IMR-90 (cell line): ENCODE data around the gene JAKMIP2. TPM values are rescaled to one million over a fixed set of nuclear protein-coding genes. Genes with fewer than 3 reads are reported as not detected.

Experiments
- ATAC-seq: fragments of 200-7000 bp; cut with Tn5 transposase; 2 replicates; pipeline ENCODE4 v1.9.1; 2020; ENCODE audit warnings: low read depth, mild to moderate bottlenecking, moderate library complexity
- BruUV-seq: library from RNA; stranded (reverse); fragments of 400-500 nt; replicated peaks from 2 replicates; lab custom pipeline; 2021; lab: Mats Ljungman, UMichigan
- CTCF ChIA-PET: fragments of 300-600 bp; formaldehyde crosslinking; extraction: SDS; loops from one replicate; lab custom pipeline; 2021; ENCODE audit warnings: antibody characterized with exemption; lab: Yijun Ruan, JAX
- POLR2A ChIA-PET: fragments of 300-600 bp; sonication (Branson Sonifier 250); formaldehyde crosslinking; loops from one replicate; lab custom pipeline; 2022; ENCODE audit warnings: antibody characterized with exemption; ENCODE audit not compliant: unreplicated experiment; lab: Charles Lee
- DNase-seq: peaks from one replicate; pipeline ENCODE4 v3.0.0; 2013
- H2AFZ ChIP-seq: replicated peaks from 2 replicates; pipeline ENCODE3; 2013; ENCODE audit warnings: low read length, mild to moderate bottlenecking; ENCODE audit not compliant: poor library complexity
- H2AK5ac ChIP-seq: 2 replicates; pipeline ENCODE4 v1.6.1; 2013; ENCODE audit warnings: low read depth, low read length, inconsistent platforms
- H2AK9ac ChIP-seq: replicated peaks from 2 replicates; pipeline ENCODE3; 2013; ENCODE audit warnings: mild to moderate bottlenecking, low read depth, low read length, moderate library complexity; ENCODE audit not compliant: poor library complexity
- H2BK120ac ChIP-seq: 2 replicates; pipeline ENCODE4 v1.6.1; 2013; ENCODE audit warnings: low read depth, low read length, inconsistent platforms
- H2BK15ac ChIP-seq: 3 replicates; pipeline ENCODE4 v1.6.1; 2013; ENCODE audit warnings: low read depth, low read length, inconsistent platforms
- H2BK20ac ChIP-seq: 2 replicates; pipeline ENCODE4 v1.6.1; 2013; ENCODE audit warnings: low read depth, mild to moderate bottlenecking, inconsistent platforms, low read length, moderate library complexity
- H2BK5ac ChIP-seq: 2 replicates; pipeline ENCODE4 v1.6.1; 2013; ENCODE audit warnings: mild to moderate bottlenecking, low read depth, low read length, inconsistent platforms; ENCODE audit not compliant: poor library complexity, severe bottlenecking
- H3K14ac ChIP-seq: replicated peaks from 2 replicates; pipeline ENCODE4 v1.6.1; 2013; ENCODE audit warnings: low read depth, low read length, inconsistent platforms
- H3K18ac ChIP-seq: 2 replicates; pipeline ENCODE4 v1.6.1; 2013; ENCODE audit warnings: low read depth, low read length, control low read depth
- H3K23ac ChIP-seq: 2 replicates; pipeline ENCODE4 v1.6.1; 2013; ENCODE audit warnings: low read depth, low read length, inconsistent platforms
- H3K27ac ChIP-seq: 2 replicates; pipeline ENCODE4 v1.5.1; 2013; ENCODE audit warnings: mild to moderate bottlenecking, control low read depth, low read length; ENCODE audit not compliant: insufficient read depth
- H3K27me3 ChIP-seq: 2 replicates; pipeline ENCODE4 v1.6.1; 2013; ENCODE audit warnings: low read length; ENCODE audit not compliant: control insufficient read depth, insufficient read depth
- H3K36me3 ChIP-seq: 2 replicates; pipeline ENCODE4 v1.6.1; 2013; ENCODE audit warnings: low read length, mixed read lengths; ENCODE audit not compliant: control insufficient read depth, insufficient read depth
- H3K4ac ChIP-seq: 2 replicates; pipeline ENCODE4 v1.6.1; 2013; ENCODE audit warnings: low read depth, low read length, inconsistent platforms
- H3K4me1 ChIP-seq: 2 replicates; pipeline ENCODE4 v1.6.1; 2013; ENCODE audit warnings: low read length, mixed read lengths; ENCODE audit not compliant: control insufficient read depth, insufficient read depth
- H3K4me2 ChIP-seq: 2 replicates; pipeline ENCODE4 v1.6.1; 2013; ENCODE audit warnings: low read depth, mild to moderate bottlenecking, control low read depth, low read length, moderate library complexity
- H3K4me3 ChIP-seq: 2 replicates; pipeline ENCODE4 v1.5.1; 2013; ENCODE audit warnings: low read depth, mild to moderate bottlenecking, control low read depth, low read length, moderate library complexity; ENCODE audit not compliant: insufficient read depth
- H3K56ac ChIP-seq: 2 replicates; pipeline ENCODE4 v1.6.1; 2013; ENCODE audit warnings: low read length, inconsistent platforms; ENCODE audit not compliant: insufficient read depth; ENCODE audit errors: extremely low read depth
- H3K79me1 ChIP-seq, 2 experiments: 2 replicates each; pipeline ENCODE4 v1.6.1; 2013; ENCODE audit warnings: low read length in 2 of 2, inconsistent platforms in 1 of 2, low read depth in 1 of 2
- H3K9ac ChIP-seq: 2 replicates; pipeline ENCODE4 v1.6.1; 2013; ENCODE audit warnings: low read depth, low read length, control low read depth
- H3K9me1 ChIP-seq: 2 replicates; pipeline ENCODE4 v1.6.1; 2013; ENCODE audit warnings: low read length, inconsistent platforms; ENCODE audit not compliant: insufficient read depth
- H3K9me3 ChIP-seq: 2 replicates; pipeline ENCODE4 v1.6.1; 2013; ENCODE audit warnings: low read length; ENCODE audit not compliant: control insufficient read depth, insufficient read depth
- H4K20me1 ChIP-seq: 2 replicates; pipeline ENCODE4 v1.6.1; 2013; ENCODE audit warnings: low read length, inconsistent platforms; ENCODE audit not compliant: insufficient read depth
- H4K5ac ChIP-seq: 2 replicates; pipeline ENCODE4 v1.6.1; 2013; ENCODE audit warnings: mild to moderate bottlenecking, low read depth, low read length, control low read depth
- H4K8ac ChIP-seq, 2 experiments: 2 replicates each; pipeline ENCODE4 v1.6.1; 2013; ENCODE audit warnings: low read depth in 2 of 2, low read length in 2 of 2, control low read depth in 1 of 2, inconsistent platforms in 1 of 2
- H4K91ac ChIP-seq: 2 replicates; pipeline ENCODE4 v1.6.1; 2013; ENCODE audit warnings: low read depth, low read length, inconsistent platforms; ENCODE audit not compliant: insufficient read depth
- BHLHE40 ChIP-seq: fragments of 150-350 bp; IDR thresholded peaks from 2 replicates; pipeline ENCODE4 v1.6.1; 2016; ENCODE audit warnings: mild to moderate bottlenecking, low read depth, low read length
- CHD1 ChIP-seq: IDR thresholded peaks from 2 replicates; pipeline ENCODE4 v1.6.1; 2012; ENCODE audit warnings: low read depth, low read length, improper control_type of control experiment
- FOS ChIP-seq: fragments of 150-350 bp; IDR thresholded peaks from 2 replicates; pipeline ENCODE4 v1.6.1; 2016; ENCODE audit warnings: low read depth, low read length
- MAZ ChIP-seq: IDR thresholded peaks from 2 replicates; pipeline ENCODE4 v1.6.1; 2012; ENCODE audit warnings: low read depth, mild to moderate bottlenecking, low read length, improper control_type of control experiment, moderate library complexity, borderline replicate concordance
- MXI1 ChIP-seq: IDR thresholded peaks from 2 replicates; pipeline ENCODE4 v1.6.1; 2012; ENCODE audit warnings: low read depth, mild to moderate bottlenecking, low read length, moderate library complexity, borderline replicate concordance
- RCOR1 ChIP-seq: IDR thresholded peaks from 2 replicates; pipeline ENCODE4 v1.6.1; 2012; ENCODE audit warnings: mild to moderate bottlenecking, low read length, improper control_type of control experiment; ENCODE audit not compliant: insufficient replicate concordance
- SMC3 ChIP-seq: fragments of 150-350 bp; IDR thresholded peaks from 2 replicates; pipeline ENCODE4 v1.6.1; 2016; ENCODE audit warnings: low read depth, mild to moderate bottlenecking, antibody characterized with exemption, low read length, moderate library complexity
- WGBS, 2 experiments: methylation state at CpG; one replicate each; pipeline versions ENCODE4 v1.1.5 to v1.1.7; 2013; ENCODE audit warnings: missing lambda C conversion rate in 2 of 2; ENCODE audit not compliant: insufficient read length in 1 of 2; ENCODE audit errors: extremely low coverage in 2 of 2; 5-methylcytosine and 5-hydroxymethylcytosine counted together
- dilution Hi-C: fragments of 300-500 bp; cut with HindIII; formaldehyde crosslinking; loops from one replicate; pipeline ENCODE4 v1.14.3; 2018; ENCODE audit warnings: low sequenced_read_pairs; ENCODE audit not compliant: unreplicated experiment
- in situ Hi-C: fragments of 300-500 bp; cut with MboI; formaldehyde crosslinking; loops from 3 replicates; pipeline ENCODE4 v1.14.3; 2019; ENCODE audit warnings: low sequenced_read_pairs, inconsistent platforms, mixed read lengths
- intact Hi-C: fragments of 100-400 bp; cut with micrococcal nuclease; formaldehyde crosslinking; loops from 2 replicates; pipeline ENCODE4 v1.10.0; 2022
- polyA plus RNA-seq, 3 experiments: library from polyadenylated mRNA; depleted of rRNA; stranded (reverse); fragments of >200 nt; gene quantifications; 2 replicates each; pipeline ENCODE4 v1.2.3, GENCODE V29; 2012; ENCODE audit warnings: low replicate concordance in 1 of 3
- total RNA-seq: library from RNA; depleted of rRNA; stranded (reverse); fragments of >200 nt; gene quantifications from 2 replicates; pipeline ENCODE4 v1.2.3, GENCODE V29; 2012
- TF ChIP-seq, protein P1 (sequence below): conservative IDR thresholded peaks from 2 replicates; pipeline ENCODE4 v1.5.1; 2012; ENCODE audit warnings: mild to moderate bottlenecking, low read depth, low read length, improper control_type of control experiment

Gene JAKMIP2
- total and polyA plus RNA-seq, 2 of the 4 experiments (the other 2 are of a cell fraction): under 0.01 TPM; not detected in 1

DNA sequence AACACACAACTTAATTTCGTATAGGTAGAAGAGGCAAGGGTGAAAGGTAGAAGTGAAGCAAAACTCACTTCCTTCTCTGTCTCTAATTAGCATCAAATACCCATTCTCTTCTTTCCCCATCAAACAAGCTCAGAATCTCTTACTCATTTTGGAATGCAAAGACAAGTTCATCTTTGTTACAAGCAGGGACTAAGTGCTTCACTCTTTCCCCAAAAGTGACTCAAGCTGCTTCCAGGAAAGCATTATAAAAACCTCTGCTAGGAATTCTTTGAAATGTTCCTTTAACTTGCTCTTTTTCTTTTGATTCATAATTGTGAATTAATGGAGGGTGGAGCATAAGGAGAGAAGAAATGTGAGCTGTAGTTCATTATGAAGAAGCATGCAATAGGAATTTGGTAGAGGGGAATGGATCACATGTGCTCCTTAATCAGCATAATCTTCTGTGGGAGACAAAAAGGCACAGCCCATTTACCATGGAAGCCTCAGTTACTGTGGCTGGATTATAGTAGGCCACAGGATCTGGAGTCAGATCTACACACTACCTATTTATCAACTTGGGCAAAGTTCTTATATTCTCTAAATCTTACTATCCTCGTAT lies 163.1 kb downstream of the JAKMIP2 start:
- Histone ChIP-seq H3K4me1 (no peaks in the 10 kb centered on the region), H3K4me2 (no peak overlapping the region), H2AK9ac (no peak overlapping the region), H4K20me1 (no peaks in the 10 kb centered on the region), H3K56ac (no peak overlapping the region), H2BK120ac (no peak overlapping the region), H3K4ac (no peak overlapping the region), H2BK15ac (no peak overlapping the region), H4K5ac (no peak overlapping the region), H3K27ac (no peak overlapping the region), H3K36me3 (no peaks in the 10 kb centered on the region), H3K9me1 (no peaks in the 10 kb centered on the region), H4K91ac (no peak overlapping the region), H3K9me3 (no peaks in the 10 kb centered on the region), H3K14ac (no peak overlapping the region), H3K23ac (no peak overlapping the region), H3K9ac (no peak overlapping the region), H2BK5ac (no peak overlapping the region), H3K27me3 (peaks cover 2% of the 10 kb centered on the region), H3K18ac (no peak overlapping the region), H3K4me3 (no peak overlapping the region), H2AK5ac (no peak overlapping the region), H4K8ac (no peak overlapping the region), H2AFZ (no peak overlapping the region), H2BK20ac (no peak overlapping the region), H3K79me1 (no peaks in the 10 kb centered on the region)
- ChIA-PET CTCF (interaction anchor here (1.2 kb wide), 1 partner anchor 9 kb away, joined by 4 read pairs; no protein-coding TSS in a partner anchor), POLR2A (no interaction called here)
- no CpG with 5 or more reads among the region's 2 CpGs for WGBS, 2 experiments
- DNase-seq (no peak), ATAC-seq (no peak)
- in situ Hi-C loops (no loop called here), dilution Hi-C loops (no loop called here), intact Hi-C loops (no loop called here)
- no TSS peak for BruUV-seq
- TF ChIP-seq MXI1 (no peak), CHD1 (no peak), RCOR1 (no peak), MAZ (no peak), FOS (no peak), BHLHE40 (no peak), SMC3 (no peak)
- TF ChIP-seq, protein P1, sequence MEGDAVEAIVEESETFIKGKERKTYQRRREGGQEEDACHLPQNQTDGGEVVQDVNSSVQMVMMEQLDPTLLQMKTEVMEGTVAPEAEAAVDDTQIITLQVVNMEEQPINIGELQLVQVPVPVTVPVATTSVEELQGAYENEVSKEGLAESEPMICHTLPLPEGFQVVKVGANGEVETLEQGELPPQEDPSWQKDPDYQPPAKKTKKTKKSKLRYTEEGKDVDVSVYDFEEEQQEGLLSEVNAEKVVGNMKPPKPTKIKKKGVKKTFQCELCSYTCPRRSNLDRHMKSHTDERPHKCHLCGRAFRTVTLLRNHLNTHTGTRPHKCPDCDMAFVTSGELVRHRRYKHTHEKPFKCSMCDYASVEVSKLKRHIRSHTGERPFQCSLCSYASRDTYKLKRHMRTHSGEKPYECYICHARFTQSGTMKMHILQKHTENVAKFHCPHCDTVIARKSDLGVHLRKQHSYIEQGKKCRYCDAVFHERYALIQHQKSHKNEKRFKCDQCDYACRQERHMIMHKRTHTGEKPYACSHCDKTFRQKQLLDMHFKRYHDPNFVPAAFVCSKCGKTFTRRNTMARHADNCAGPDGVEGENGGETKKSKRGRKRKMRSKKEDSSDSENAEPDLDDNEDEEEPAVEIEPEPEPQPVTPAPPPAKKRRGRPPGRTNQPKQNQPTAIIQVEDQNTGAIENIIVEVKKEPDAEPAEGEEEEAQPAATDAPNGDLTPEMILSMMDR: no peak
